GM21423 (cell line): ENCODE data around the gene C4BPB.

Experiments used
- ATAC-seq: cut with Tn5 transposase; IDR thresholded peaks from one replicate; pipeline ENCODE4 v1.9.1; 2021; ENCODE audit warnings: mild to moderate bottlenecking, moderate library complexity; ENCODE audit not compliant: unreplicated experiment

The C4BPB gene

DNA sequence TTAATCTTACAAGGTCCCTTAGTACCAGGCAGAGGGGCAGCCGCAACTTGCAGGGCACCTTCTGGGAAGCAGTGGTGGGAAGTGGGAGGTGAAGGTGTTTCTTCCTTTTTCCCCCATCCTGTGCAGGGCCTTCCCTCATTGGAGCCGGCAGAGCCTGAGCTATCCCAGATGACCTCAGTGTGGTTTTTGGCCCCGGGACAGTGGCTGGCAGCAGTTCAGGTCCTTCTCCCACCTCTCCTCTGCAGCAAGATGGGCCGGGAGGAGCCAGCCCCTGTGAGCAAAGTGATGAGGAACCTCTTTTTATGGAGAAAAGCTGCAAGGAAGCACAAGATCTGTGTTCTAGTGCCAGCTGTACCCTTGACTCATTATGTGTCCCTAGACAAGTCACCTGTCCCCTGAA, 28.8 kb upstream of the C4BPB start:
- no peak for ATAC-seq

DNA sequence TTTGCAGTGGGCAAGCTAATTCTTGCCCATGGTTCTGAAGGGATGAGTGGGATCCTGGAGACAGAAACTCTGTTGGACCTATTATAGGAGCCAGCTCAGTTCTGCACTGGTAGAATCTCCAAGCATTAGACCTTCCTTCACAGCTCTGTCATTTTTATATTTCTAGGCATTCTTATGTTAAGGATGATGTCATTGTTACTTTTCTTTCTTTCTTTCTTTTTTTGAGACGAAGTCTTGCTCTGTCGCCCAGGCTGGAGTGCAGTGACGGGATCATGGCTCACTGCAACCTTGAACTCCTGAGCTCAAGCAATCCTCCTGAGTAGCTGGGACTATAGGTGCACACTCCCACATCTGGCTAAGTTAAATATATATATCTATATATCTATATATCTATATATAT, 28.1 kb upstream of the C4BPB start:
- no peak for ATAC-seq

DNA sequence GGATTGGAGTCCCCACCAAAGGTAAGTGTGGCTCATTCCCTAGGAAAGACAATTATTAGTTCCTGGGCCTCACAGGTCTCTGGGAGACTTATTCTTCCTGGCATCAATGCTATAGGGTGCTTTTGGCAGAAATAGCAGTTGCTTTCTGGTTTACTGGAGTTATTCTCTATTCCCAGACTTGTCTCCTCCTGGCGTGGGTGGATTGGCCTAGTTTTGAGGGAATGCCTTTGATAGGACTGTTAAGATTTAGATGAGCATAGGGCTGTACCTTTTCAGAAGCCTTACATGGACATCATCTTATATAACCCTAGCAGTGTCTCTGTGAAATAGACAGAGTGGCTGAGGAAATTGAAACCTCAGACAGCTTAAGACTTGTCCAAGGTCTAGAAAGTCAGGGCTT, 26.6 kb upstream of the C4BPB start:
- no peak for ATAC-seq

DNA sequence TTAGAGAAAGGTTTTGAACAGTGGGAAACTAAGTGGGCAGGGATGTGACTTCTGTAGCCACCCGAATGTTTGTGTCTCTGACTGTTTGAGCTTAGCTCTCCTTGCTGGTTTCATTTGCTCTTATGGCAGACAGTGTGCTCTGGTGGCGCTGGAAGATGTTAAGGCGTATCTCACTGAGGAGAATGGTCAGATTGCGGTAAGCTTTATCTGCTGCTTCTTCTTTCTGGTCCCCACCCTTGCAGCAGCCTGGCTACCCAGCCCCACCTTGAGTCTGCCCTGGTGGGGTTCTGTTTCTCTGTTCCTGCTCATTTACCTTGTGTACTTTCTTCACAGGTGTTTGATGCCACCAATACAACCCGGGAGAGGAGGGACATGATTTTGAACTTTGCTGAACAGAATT, 25.6 kb upstream of the C4BPB start:
- ATAC-seq = no peak

DNA sequence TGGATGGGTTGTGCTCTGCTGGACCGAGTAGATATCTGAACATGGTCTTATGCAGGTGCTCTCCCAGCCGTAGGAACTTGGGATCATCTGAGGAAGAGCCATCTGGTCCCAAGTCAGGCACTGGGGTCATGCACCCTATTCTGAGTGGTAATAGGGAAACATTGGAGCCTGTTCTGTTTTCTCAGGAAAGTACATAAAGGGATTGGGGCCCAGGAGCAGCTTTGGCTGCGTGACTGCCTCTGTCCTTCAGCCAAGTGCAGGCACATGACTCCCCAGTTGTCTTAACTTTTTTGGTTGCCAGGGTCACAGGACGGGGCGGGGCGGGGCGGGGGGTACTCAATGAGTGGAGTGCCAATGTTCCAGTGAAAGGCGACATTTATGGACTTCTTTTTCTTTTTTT, 24.1 kb upstream of the C4BPB start:
- ATAC-seq = no peak

GRCh38 chr1:207067185-207067584, 21.5 kb upstream of the C4BPB start:
- ATAC-seq = no peak

DNA sequence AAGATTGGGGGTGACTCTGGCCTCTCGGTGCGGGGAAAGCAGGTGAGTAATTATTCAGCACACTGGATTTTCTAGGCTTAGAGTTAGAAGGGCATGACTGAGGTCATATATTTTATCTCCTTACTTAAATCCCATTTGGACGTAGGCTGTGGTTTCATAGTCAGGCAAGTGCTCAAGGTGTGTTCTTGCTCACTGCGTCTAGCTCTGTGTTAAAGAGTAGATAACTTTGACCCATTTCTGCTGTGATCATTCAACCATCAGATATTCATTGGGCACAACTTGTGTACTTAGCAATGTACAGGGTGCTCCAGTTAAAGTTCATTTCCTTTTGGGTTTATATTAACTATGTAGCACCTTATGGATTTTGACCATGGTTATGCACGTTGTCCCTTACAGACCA, 21.0 kb upstream of the C4BPB start:
- ATAC-seq = no peak

DNA sequence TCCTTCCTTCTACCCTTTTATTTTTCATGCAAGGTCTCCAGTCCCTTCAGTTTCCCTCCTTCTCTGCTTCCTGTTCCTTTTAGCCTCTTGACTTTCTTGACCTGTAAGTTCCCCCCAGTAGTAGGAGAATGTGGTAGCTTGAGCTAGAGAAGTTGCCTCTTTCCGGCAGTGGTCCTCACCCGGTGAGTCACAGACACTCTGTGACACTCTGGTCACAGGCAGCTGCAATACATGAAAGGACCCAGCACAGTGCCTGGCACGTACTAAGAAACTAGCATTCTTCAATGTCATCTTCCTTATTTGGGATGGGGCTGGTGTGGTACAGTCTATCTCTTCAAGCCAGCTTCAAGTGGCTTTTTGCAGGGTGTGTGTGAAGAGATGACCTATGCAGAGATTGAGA, 19.6 kb upstream of the C4BPB start:
- ATAC-seq = no peak

- peak; percentile 57 for ATAC-seq
Observed at GRCh38 chr1:207069858-207070506, 18.7 kb upstream of the C4BPB start.

- ATAC-seq = no peak
Observed at GRCh38 chr1:207070811-207071210, 17.8 kb upstream of the C4BPB start.

GRCh38 chr1:207071426-207071825, 17.2 kb upstream of the C4BPB start:
- no peak for ATAC-seq

DNA sequence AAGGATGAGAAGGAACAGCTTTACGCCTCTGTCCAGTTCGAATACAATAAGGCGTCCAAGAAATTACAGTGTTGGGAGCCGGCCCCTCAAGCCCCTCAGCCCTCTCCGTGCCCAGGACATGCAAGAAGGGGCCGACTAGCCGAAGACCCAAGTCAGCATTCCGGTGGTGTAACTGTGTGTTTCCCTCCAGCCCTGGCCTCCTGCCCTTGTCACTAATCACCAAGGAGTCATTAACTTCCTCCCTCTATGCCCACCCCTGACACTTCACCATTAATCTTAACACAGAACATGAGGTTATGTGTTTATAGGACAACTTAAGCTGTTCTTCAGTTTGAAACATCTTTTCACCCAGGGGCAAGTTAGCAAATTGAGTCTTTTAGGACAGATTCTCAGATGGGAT, 16.4 kb upstream of the C4BPB start:
- ATAC-seq = no peak

DNA sequence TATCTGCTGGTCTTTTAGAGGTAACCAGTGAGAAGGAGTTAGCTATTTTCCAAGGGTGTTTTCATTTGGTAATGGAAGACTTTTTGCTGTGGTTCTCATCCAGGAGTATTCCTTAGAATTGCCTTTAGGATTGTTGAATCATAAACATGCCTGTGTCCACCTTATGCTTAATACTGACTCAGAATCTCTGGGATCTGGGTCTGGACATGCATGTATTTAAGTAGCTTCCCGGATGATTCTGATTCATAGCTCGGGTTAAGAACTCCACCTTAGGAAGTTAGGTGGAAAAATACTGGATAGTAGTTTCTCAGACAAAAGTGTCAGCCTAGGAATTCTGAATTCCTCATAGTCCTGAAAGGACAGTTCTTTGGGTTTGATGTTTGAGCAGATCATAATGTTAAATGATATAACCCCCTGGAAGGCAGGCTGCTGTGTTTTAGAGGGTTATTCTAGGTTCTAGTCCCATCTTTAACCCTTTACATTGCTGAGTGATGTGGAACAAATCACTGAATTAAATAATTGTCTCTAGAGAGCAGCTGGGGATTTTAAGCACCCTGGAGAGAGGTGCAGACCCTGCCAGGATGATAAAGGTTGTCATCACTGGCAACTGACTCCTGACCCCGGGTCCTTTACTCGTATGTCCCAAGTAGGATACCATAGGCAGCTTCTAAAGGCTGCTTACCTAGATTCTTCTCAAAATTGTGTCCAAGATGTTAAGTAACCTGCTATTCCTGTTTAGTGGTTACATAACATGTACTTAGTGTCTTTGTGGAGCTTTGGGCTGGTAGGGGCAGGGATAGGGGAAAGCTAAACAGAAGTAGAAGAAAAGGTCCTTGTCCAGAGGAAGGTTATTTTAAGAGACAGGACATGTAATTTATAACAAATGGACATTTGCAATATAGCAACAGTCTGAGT, 14.5 kb upstream of the C4BPB start:
- ATAC-seq = no peak

GRCh38 chr1:207076181-207076955, 12.3 kb upstream of the C4BPB start:
- ATAC-seq = no peak

DNA sequence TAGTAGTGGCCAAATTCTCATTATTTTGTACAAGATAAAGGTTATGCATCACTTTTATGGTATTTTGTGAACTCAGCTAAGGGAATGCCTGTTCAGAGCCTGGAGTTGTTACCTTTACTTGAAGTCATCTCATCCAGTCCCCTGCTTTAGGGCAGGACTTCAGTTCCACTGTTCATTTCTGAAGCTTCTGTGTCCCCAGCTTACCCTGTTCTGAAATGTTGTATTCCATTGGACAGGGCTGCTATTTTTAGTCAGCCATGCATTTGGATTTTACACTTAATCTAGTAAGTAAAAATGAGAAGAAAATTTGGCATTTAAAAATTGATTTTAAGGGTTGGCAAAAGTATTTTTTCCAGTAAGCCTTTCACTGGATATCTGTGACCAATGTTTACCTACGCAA, 11.6 kb upstream of the C4BPB start:
- no peak for ATAC-seq

DNA sequence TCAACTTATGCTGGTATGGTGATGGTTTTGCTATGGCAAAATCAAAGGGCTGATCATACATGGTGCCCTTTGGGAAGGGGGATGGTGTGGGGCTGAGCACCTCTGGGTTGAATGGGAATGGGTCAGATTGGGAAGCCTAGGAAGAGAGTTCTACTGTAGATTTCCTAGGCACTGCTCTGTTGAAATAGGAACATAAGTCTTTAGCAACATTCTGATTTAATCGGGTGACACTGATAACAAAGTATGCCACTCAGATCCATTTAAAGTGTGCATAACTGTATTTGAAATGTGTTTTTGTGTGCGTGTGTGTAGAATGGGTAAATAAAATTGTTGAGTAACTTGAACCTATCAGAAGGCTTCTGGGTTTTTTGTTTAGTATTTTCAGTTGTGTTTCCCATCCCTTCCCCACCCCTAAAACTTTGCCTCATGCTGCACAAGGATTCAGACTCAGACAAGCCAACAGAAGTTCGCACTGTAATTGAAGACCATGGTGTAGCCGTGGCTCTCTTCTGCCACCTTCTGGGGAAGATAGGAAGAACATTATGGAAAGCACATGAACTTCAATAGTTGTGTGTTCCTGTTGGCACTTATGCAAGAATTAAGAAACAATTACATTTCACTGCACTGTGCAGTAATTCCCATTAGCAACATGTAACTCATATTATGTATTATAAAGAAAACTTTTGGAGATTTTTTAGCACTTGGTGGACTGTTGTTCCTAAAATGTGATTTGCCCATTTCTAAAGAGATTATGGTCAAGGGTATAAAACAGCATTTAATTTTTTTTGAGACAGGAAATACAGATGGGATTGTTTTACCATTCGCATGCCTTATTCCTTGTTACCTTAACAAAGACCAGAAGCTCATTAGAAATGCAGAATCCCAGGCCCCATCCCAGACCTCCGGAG, 10.9 kb upstream of the C4BPB start:
- peak; percentile 53 for ATAC-seq

GRCh38 chr1:207078578-207079132, 10.0 kb upstream of the C4BPB start:
- ATAC-seq = no peak

GRCh38 chr1:207079706-207080241, 8.9 kb upstream of the C4BPB start:
- no peak for ATAC-seq

GRCh38 chr1:207081088-207081487, 7.6 kb upstream of the C4BPB start:
- no peak for ATAC-seq

GRCh38 chr1:207081806-207082205, 6.9 kb upstream of the C4BPB start:
- no peak for ATAC-seq
